Vagina (tissue), 2 donors: ENCODE data around the gene NSUN6. TPM values are rescaled to one million over a fixed set of nuclear protein-coding genes. Genes with fewer than 3 reads are reported as not detected.
"Not testable (repeated sequence)": the region's sequence is repeated elsewhere in the genome, so short reads cannot be mapped to it uniquely, and the experiment has no call there.

Source experiments
- DNase-seq, 2 donors: peaks; one replicate each; pipeline ENCODE4 v3.0.0-alpha.2; 2017; ENCODE audit errors: extremely low spot score in 2 of 2
- H3K27ac ChIP-seq: fragments of 200-600 bp; sonication (generic); one replicate; pipeline ENCODE4 v1.5.1; 2019
- H3K27me3 ChIP-seq: fragments of 200-600 bp; sonication (generic); one replicate; pipeline ENCODE4 v1.5.1; 2019
- H3K36me3 ChIP-seq, 2 donors: fragments of 200-600 bp; sonication (generic); one replicate each; pipeline ENCODE4 v1.5.1; 2017 to 2019
- H3K4me1 ChIP-seq: fragments of 200-600 bp; sonication (generic); one replicate; pipeline ENCODE4 v1.5.1; 2019
- H3K4me3 ChIP-seq, 2 donors: fragments of 200-600 bp; sonication (generic); 1 replicate in 1 of 2; 2 replicates in 1 of 2; pipeline ENCODE4 v1.5.1; 2016 to 2019
- H3K9me3 ChIP-seq: fragments of 200-600 bp; sonication (generic); one replicate; pipeline ENCODE4 v1.5.1; 2019
- CTCF ChIP-seq, 3 experiments: fragments of 450-650 bp in 2 of 3; fragments of 200-600 bp in 1 of 3; sonication (generic) in 1 of 3; IDR thresholded peaks; one replicate each; pipeline ENCODE4 v1.5.1; 2017 to 2019; ENCODE audit warnings: antibody characterized with exemption in 3 of 3, mild to moderate bottlenecking in 2 of 3, moderate library complexity in 2 of 3
- POLR2A ChIP-seq, 2 donors: fragments of 450-650 bp; IDR thresholded peaks; one replicate each; pipeline ENCODE4 v1.6.1; 2017; ENCODE audit warnings: antibody characterized with exemption in 2 of 2, mild to moderate bottlenecking in 2 of 2, moderate library complexity in 2 of 2
- POLR2AphosphoS5 ChIP-seq, 2 donors: sonication (generic); formaldehyde crosslinking; IDR thresholded peaks; one replicate each; pipeline ENCODE4 v1.9.0; 2017; ENCODE audit warnings: antibody characterized with exemption in 2 of 2, mild to moderate bottlenecking in 2 of 2, low read depth in 1 of 2; ENCODE audit not compliant: insufficient read depth in 1 of 2
- intact Hi-C: fragments of 100-400 bp; cut with DNase I; formaldehyde crosslinking; loops from one replicate; pipeline ENCODE4 v1.15.1; 2023
- total RNA-seq: library from RNA; depleted of rRNA; stranded (reverse); fragments of >200 nt; gene quantifications from one replicate; pipeline ENCODE4 v1.2.3, GENCODE V29; 2016

The NSUN6 gene
- total RNA-seq, 1 donor from 2014 or later: 11.5 TPM

GRCh38 chr10:18635995-18636394 is 15.4 kb downstream of the NSUN6 start:
- H3K4me3 ChIP-seq: no peak overlapping the region
- no peak for DNase-seq
- TF ChIP-seq CTCF (IDR thresholded peaks at IDR 0.05): no peak
- TF ChIP-seq POLR2AphosphoS5 (IDR thresholded peaks at IDR 0.05; ENCODE audit: insufficient read depth in 1 of 2, low read depth in 1 of 2): no peak
- H3K9me3 ChIP-seq: no peaks in the 10 kb centered on the region
- intact Hi-C loops: no loop called here
- no peaks in the 10 kb centered on the region for H3K4me1 ChIP-seq
- H3K36me3 ChIP-seq: no peaks in the 10 kb centered on the region
- H3K27ac ChIP-seq: no peak overlapping the region
- H3K27me3 ChIP-seq: no peaks in the 10 kb centered on the region

- H3K36me3 ChIP-seq, H3K27me3 ChIP-seq, H3K4me3 ChIP-seq, intact Hi-C loops, H3K4me1 ChIP-seq, H3K27ac ChIP-seq, H3K9me3 ChIP-seq, DNase-seq: not testable (repeated sequence)
These were observed 18.9 kb downstream of the NSUN6 start for GRCh38 chr10:18632500-18632899.

- intact Hi-C loops, H3K27me3 ChIP-seq, H3K4me1 ChIP-seq, DNase-seq, H3K36me3 ChIP-seq, H3K9me3 ChIP-seq: not testable (repeated sequence)
- Histone ChIP-seq H3K27ac (peak overlapping the region; percentile 68), H3K4me3 (peak overlapping the region; percentile 59 to 63)
- TF ChIP-seq POLR2AphosphoS5 (IDR thresholded peaks at IDR 0.05; ENCODE audit: insufficient read depth in 1 of 2, low read depth in 1 of 2): peak; percentile 28 to 66
These were observed 23.9 kb downstream of the NSUN6 start for GRCh38 chr10:18627452-18628018.

GRCh38 chr10:18625886-18626285 is 25.5 kb downstream of the NSUN6 start:
- Histone ChIP-seq H3K27me3 (no peaks in the 10 kb centered on the region), H3K36me3 (no peaks in the 10 kb centered on the region), H3K4me1 (no peaks in the 10 kb centered on the region), H3K4me3 (no peak overlapping the region), H3K27ac (no peak overlapping the region), H3K9me3 (no peaks in the 10 kb centered on the region)
- no peak for DNase-seq
- intact Hi-C loops: no loop called here
- TF ChIP-seq POLR2A (IDR thresholded peaks at IDR 0.05) (no peak), POLR2AphosphoS5 (IDR thresholded peaks at IDR 0.05; ENCODE audit: insufficient read depth in 1 of 2, low read depth in 1 of 2) (no peak)

GRCh38 chr10:18623671-18624070 is 27.7 kb downstream of the NSUN6 start:
- H3K27me3 ChIP-seq, H3K4me3 ChIP-seq, DNase-seq, H3K27ac ChIP-seq, H3K36me3 ChIP-seq, H3K4me1 ChIP-seq, intact Hi-C loops, H3K9me3 ChIP-seq: not testable (repeated sequence)

GRCh38 chr10:18620856-18621255 is 30.5 kb downstream of the NSUN6 start:
- Histone ChIP-seq H3K36me3 (no peaks in the 10 kb centered on the region), H3K27me3 (no peaks in the 10 kb centered on the region), H3K9me3 (no peaks in the 10 kb centered on the region), H3K4me1 (no peaks in the 10 kb centered on the region), H3K27ac (no peak overlapping the region), H3K4me3 (no peak overlapping the region)
- DNase-seq: no peak
- intact Hi-C loops: no loop called here
- no peak for TF ChIP-seq POLR2AphosphoS5 (IDR thresholded peaks at IDR 0.05; ENCODE audit: insufficient read depth in 1 of 2, low read depth in 1 of 2)

GRCh38 chr10:18619016-18619415 is 32.4 kb downstream of the NSUN6 start:
- H3K4me1 ChIP-seq: no peaks in the 10 kb centered on the region
- H3K4me3 ChIP-seq: no peak overlapping the region
- no peak overlapping the region for H3K27ac ChIP-seq
- intact Hi-C loops: no loop called here
- no peaks in the 10 kb centered on the region for H3K27me3 ChIP-seq
- TF ChIP-seq POLR2A (IDR thresholded peaks at IDR 0.05): no peak
- TF ChIP-seq CTCF (IDR thresholded peaks at IDR 0.05): no peak
- no peak for TF ChIP-seq POLR2AphosphoS5 (IDR thresholded peaks at IDR 0.05; ENCODE audit: insufficient read depth in 1 of 2, low read depth in 1 of 2)
- no peaks in the 10 kb centered on the region for H3K36me3 ChIP-seq
- no peak for DNase-seq
- no peaks in the 10 kb centered on the region for H3K9me3 ChIP-seq

GRCh38 chr10:18616337-18616736 is 35.0 kb downstream of the NSUN6 start:
- no peaks in the 10 kb centered on the region for H3K27me3 ChIP-seq
- no peaks in the 10 kb centered on the region for H3K36me3 ChIP-seq
- H3K9me3 ChIP-seq: no peaks in the 10 kb centered on the region
- no peaks in the 10 kb centered on the region for H3K4me1 ChIP-seq
- no peak for DNase-seq
- H3K4me3 ChIP-seq: no peak overlapping the region
- intact Hi-C loops: no loop called here
- no peak overlapping the region for H3K27ac ChIP-seq
- TF ChIP-seq POLR2A (IDR thresholded peaks at IDR 0.05) (no peak), POLR2AphosphoS5 (IDR thresholded peaks at IDR 0.05; ENCODE audit: insufficient read depth in 1 of 2, low read depth in 1 of 2) (no peak), CTCF (IDR thresholded peaks at IDR 0.05) (no peak)
